ENCODE data around the gene BCL11A. TPM values are rescaled to one million over a fixed set of nuclear protein-coding genes. Genes with fewer than 3 reads are reported as not detected.

BCL11A gene
- total RNA-seq, 1 donor from 2014 or later = 30.9 TPM

- DNase-seq = no peak
These were observed 148.1 kb downstream of the BCL11A start for GRCh38 chr2:60405271-60405919.

Other genes starting within 250 kb of the BCL11A start
- 19.0 TPM for gene PAPOLG, start 202.6 kb upstream of the BCL11A start, total RNA-seq

All from skin of body (tissue), 2 donors.